ENCODE data around the gene CLEC5A.

DNA sequence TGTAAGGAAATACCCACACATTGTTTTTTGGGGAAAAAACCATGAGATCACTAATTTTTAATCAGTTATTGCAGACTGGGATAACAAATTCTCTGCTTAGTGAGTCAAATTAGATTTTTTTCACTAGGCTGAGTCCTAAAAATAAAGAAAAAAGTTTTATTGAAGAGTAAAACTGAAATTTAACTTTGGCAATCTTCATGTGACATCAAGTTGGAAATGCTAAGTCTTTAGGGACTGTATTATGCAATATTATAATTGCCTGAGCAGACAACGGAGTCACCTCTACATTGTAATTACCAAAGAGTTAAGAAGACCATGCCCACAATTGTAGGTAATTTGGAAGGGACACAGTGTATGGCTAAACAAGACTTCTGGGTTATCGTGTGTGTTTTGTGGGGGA lies 2.2 kb upstream of the CLEC5A start:
- TF ChIP-seq, protein P1, sequence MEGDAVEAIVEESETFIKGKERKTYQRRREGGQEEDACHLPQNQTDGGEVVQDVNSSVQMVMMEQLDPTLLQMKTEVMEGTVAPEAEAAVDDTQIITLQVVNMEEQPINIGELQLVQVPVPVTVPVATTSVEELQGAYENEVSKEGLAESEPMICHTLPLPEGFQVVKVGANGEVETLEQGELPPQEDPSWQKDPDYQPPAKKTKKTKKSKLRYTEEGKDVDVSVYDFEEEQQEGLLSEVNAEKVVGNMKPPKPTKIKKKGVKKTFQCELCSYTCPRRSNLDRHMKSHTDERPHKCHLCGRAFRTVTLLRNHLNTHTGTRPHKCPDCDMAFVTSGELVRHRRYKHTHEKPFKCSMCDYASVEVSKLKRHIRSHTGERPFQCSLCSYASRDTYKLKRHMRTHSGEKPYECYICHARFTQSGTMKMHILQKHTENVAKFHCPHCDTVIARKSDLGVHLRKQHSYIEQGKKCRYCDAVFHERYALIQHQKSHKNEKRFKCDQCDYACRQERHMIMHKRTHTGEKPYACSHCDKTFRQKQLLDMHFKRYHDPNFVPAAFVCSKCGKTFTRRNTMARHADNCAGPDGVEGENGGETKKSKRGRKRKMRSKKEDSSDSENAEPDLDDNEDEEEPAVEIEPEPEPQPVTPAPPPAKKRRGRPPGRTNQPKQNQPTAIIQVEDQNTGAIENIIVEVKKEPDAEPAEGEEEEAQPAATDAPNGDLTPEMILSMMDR (conservative IDR thresholded peaks at IDR 0.05) = no peak
- TF ChIP-seq ZFX (IDR thresholded peaks at IDR 0.05) = no peak
